ENCODE results near the gene DLGAP4.

DLGAP4 gene

GRCh38 chr20:36336954-36337704 is 31.0 kb downstream of the DLGAP4 start:
- Histone ChIP-seq H3K27me3 (ENCODE audit: control insufficient read depth, insufficient read depth, low read length) (peaks cover 18% of the 10 kb centered on the region), H3K9ac (ENCODE audit: low read depth, low read length) (no peak overlapping the region), H3K4me1 (ENCODE audit: control insufficient read depth, insufficient read depth, low read length) (peaks cover 33% of the 10 kb centered on the region)

GRCh38 chr20:36337886-36338285 is 31.7 kb downstream of the DLGAP4 start:
- H3K9ac ChIP-seq (ENCODE audit: low read depth, low read length) = no peak overlapping the region
- no peak overlapping the region for H3K4me3 ChIP-seq (ENCODE audit: low read depth, low read length)
- H3K27me3 ChIP-seq (ENCODE audit: control insufficient read depth, insufficient read depth, low read length) = peaks cover 17% of the 10 kb centered on the region
- H3K27ac ChIP-seq (ENCODE audit: low read depth, low read length) = no peak overlapping the region
- no peaks in the 10 kb centered on the region for H3K36me3 ChIP-seq (ENCODE audit: control insufficient read depth, insufficient read depth, low read length)
- no peaks in the 10 kb centered on the region for H3K9me3 ChIP-seq (ENCODE audit: control insufficient read depth, insufficient read depth, low read length)
- peaks cover 31% of the 10 kb centered on the region for H3K4me1 ChIP-seq (ENCODE audit: control insufficient read depth, insufficient read depth, low read length)

More at GRCh38 chr20:36336954-36337704, 31.0 kb downstream of the DLGAP4 start:
- no peak overlapping the region for H3K27ac ChIP-seq (ENCODE audit: low read depth, low read length)
- H3K9me3 ChIP-seq (ENCODE audit: control insufficient read depth, insufficient read depth, low read length) = no peaks in the 10 kb centered on the region
- H3K36me3 ChIP-seq (ENCODE audit: control insufficient read depth, insufficient read depth, low read length) = no peaks in the 10 kb centered on the region
- H3K4me3 ChIP-seq (ENCODE audit: low read depth, low read length) = no peak overlapping the region

DNA sequence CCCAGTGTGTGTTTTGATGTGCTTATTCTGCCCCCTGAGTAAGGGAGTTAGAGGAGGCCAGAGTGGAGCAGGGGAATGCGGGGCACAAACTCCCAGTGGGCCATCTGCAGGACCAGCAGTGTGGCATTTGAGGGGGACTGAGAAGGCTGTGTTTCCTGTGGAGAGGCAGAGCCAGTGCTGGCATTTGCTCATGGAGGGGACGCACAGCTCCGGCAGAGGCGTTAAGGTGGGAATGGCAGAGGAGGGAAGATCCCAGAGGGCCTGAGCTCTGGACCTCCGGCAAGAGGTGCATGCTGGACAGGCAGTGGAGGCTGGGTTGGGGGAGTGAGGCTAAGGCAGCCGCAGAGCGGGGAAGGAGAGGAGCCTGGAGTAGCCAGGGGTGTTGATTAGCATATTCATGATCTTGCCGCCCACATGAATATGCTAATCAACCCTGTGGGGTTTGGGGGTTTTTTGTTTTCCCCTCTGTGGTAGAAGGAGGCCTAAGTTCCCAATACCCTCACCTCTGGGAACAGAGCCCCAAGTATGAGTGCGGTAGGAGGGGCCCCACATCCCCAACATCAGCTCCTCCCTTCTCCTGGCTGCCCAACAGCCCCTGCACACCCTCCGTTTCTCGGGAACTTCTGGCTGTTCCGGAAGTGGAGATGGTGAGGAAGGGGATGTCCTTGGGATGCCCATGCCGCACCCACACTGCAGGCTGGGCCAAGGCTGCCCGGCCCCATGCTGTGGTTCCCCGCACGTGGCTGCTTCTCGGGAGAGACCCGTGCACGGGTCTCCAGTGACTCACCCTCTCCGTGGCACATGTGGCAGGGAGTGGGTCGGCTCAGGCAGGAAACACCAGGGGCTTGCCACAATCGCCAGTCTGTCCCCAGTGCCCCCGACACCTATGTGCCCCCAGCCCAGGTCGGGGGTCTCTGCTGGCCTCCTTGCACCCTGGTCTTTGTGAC is 33.8 kb downstream of the DLGAP4 start:
- H3K4me1 ChIP-seq (ENCODE audit: control insufficient read depth, insufficient read depth, low read length) = peaks cover 12% of the 10 kb centered on the region
- H3K4me3 ChIP-seq (ENCODE audit: low read depth, low read length) = no peak overlapping the region
- H3K27ac ChIP-seq (ENCODE audit: low read depth, low read length) = peak overlapping the region; percentile 32
- 0 out of 2 replicates have a peak, but pooled peaks cover 2% of the 10 kb centered on the region for H3K27me3 ChIP-seq (ENCODE audit: control insufficient read depth, insufficient read depth, low read length)
- no peak overlapping the region for H3K9ac ChIP-seq (ENCODE audit: low read depth, low read length)
- no peaks in the 10 kb centered on the region for H3K36me3 ChIP-seq (ENCODE audit: control insufficient read depth, insufficient read depth, low read length)
- H3K9me3 ChIP-seq (ENCODE audit: control insufficient read depth, insufficient read depth, low read length) = no peaks in the 10 kb centered on the region

DNA sequence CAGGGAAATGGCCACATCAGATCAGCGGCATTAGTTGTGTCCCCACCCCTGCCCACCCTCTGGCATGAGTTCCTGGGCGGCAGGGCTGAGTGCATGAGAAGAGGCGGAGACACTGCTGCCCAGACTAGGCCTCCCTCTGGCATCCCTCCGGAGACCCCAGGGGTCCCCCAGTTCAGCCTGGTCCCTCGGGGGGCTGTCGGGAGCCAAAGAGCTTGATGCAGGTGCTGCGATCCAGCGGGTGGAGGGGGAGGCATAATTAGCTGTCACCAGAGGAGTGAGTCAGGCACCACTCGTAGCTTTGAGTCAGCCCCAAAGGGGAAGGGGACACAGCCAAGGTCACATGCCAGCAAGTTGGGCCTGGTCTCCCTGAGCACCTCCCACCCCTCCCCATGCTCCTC is 34.5 kb downstream of the DLGAP4 start:
- H3K4me1 ChIP-seq (ENCODE audit: control insufficient read depth, insufficient read depth, low read length) = peaks cover 12% of the 10 kb centered on the region
- no peak overlapping the region for H3K9ac ChIP-seq (ENCODE audit: low read depth, low read length)
- no peaks in the 10 kb centered on the region for H3K36me3 ChIP-seq (ENCODE audit: control insufficient read depth, insufficient read depth, low read length)
- no peaks in the 10 kb centered on the region for H3K9me3 ChIP-seq (ENCODE audit: control insufficient read depth, insufficient read depth, low read length)
- no peak overlapping the region for H3K27ac ChIP-seq (ENCODE audit: low read depth, low read length)
- H3K4me3 ChIP-seq (ENCODE audit: low read depth, low read length) = no peak overlapping the region
- H3K27me3 ChIP-seq (ENCODE audit: control insufficient read depth, insufficient read depth, low read length) = no peaks in the 10 kb centered on the region

- Histone ChIP-seq H3K9ac (ENCODE audit: low read depth, low read length) (no peak overlapping the region), H3K9me3 (ENCODE audit: control insufficient read depth, insufficient read depth, low read length) (no peaks in the 10 kb centered on the region), H3K27ac (ENCODE audit: low read depth, low read length) (no peak overlapping the region), H3K4me3 (ENCODE audit: low read depth, low read length) (no peak overlapping the region), H3K27me3 (ENCODE audit: control insufficient read depth, insufficient read depth, low read length) (no peaks in the 10 kb centered on the region), H3K36me3 (ENCODE audit: control insufficient read depth, insufficient read depth, low read length) (no peaks in the 10 kb centered on the region), H3K4me1 (ENCODE audit: control insufficient read depth, insufficient read depth, low read length) (peaks cover 12% of the 10 kb centered on the region)
Measured at GRCh38 chr20:36341331-36342020, 35.3 kb downstream of the DLGAP4 start.

GRCh38 chr20:36342331-36343120 is 36.4 kb downstream of the DLGAP4 start:
- H3K36me3 ChIP-seq (ENCODE audit: control insufficient read depth, insufficient read depth, low read length) = no peaks in the 10 kb centered on the region

DNA sequence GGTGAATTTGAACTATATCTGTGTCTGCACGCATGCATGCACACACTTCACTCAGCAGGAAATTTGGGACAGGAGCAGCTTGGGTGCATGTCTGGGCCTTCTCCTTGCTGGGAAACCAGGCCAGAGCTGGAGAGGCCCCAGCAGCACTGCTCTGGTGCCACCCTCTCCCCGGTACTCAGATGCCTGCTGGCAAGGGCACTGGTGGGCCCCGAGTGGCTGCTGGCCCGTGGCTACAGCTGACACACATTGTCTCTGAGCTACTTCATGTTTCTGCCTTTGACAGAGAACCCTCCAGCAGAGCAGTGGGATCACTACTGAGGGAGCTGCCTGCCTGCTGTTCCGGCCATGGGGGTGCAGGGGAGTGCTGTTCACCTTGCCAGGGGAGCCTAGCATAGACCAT is 37.5 kb downstream of the DLGAP4 start:
- Histone ChIP-seq H3K9ac (ENCODE audit: low read depth, low read length) (no peak overlapping the region), H3K9me3 (ENCODE audit: control insufficient read depth, insufficient read depth, low read length) (no peaks in the 10 kb centered on the region), H3K4me1 (ENCODE audit: control insufficient read depth, insufficient read depth, low read length) (peaks cover 9% of the 10 kb centered on the region), H3K36me3 (ENCODE audit: control insufficient read depth, insufficient read depth, low read length) (no peaks in the 10 kb centered on the region), H3K27me3 (ENCODE audit: control insufficient read depth, insufficient read depth, low read length) (no peaks in the 10 kb centered on the region), H3K27ac (ENCODE audit: low read depth, low read length) (no peak overlapping the region), H3K4me3 (ENCODE audit: low read depth, low read length) (no peak overlapping the region)

More at GRCh38 chr20:36342331-36343120, 36.4 kb downstream of the DLGAP4 start:
- Histone ChIP-seq H3K27ac (ENCODE audit: low read depth, low read length) (no peak overlapping the region), H3K9ac (ENCODE audit: low read depth, low read length) (no peak overlapping the region), H3K9me3 (ENCODE audit: control insufficient read depth, insufficient read depth, low read length) (no peaks in the 10 kb centered on the region), H3K4me3 (ENCODE audit: low read depth, low read length) (no peak overlapping the region), H3K4me1 (ENCODE audit: control insufficient read depth, insufficient read depth, low read length) (peaks cover 9% of the 10 kb centered on the region), H3K27me3 (ENCODE audit: control insufficient read depth, insufficient read depth, low read length) (no peaks in the 10 kb centered on the region)

GRCh38 chr20:36344517-36345132 is 38.5 kb downstream of the DLGAP4 start:
- Histone ChIP-seq H3K9me3 (ENCODE audit: control insufficient read depth, insufficient read depth, low read length) (no peaks in the 10 kb centered on the region), H3K9ac (ENCODE audit: low read depth, low read length) (no peak overlapping the region), H3K4me3 (ENCODE audit: low read depth, low read length) (no peak overlapping the region), H3K27me3 (ENCODE audit: control insufficient read depth, insufficient read depth, low read length) (no peaks in the 10 kb centered on the region), H3K36me3 (ENCODE audit: control insufficient read depth, insufficient read depth, low read length) (no peaks in the 10 kb centered on the region), H3K4me1 (ENCODE audit: control insufficient read depth, insufficient read depth, low read length) (peaks cover 6% of the 10 kb centered on the region), H3K27ac (ENCODE audit: low read depth, low read length) (no peak overlapping the region)

DNA sequence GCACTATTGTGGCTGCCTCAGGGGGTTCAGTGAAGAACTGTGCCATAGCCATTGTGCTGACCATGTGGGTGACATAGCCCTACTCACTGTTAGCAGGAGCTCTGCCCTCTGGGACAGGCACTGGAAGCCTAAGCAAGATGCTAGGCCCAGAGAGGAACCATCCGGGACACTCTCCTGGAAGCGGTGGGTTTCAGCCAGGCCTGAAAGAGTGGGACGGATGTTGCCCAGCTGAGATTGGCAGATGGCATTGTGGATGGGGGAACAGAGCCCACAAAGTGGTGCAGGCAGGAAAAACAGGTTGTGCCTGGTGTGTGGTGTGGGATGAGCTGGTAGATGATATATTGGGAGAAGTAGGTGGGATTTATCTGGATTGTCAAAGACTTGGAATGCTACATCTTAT is 40.1 kb downstream of the DLGAP4 start:
- Histone ChIP-seq H3K27ac (ENCODE audit: low read depth, low read length) (no peak overlapping the region), H3K27me3 (ENCODE audit: control insufficient read depth, insufficient read depth, low read length) (no peaks in the 10 kb centered on the region), H3K9ac (ENCODE audit: low read depth, low read length) (no peak overlapping the region), H3K4me1 (ENCODE audit: control insufficient read depth, insufficient read depth, low read length) (no peaks in the 10 kb centered on the region), H3K36me3 (ENCODE audit: control insufficient read depth, insufficient read depth, low read length) (no peaks in the 10 kb centered on the region), H3K4me3 (ENCODE audit: low read depth, low read length) (no peak overlapping the region), H3K9me3 (ENCODE audit: control insufficient read depth, insufficient read depth, low read length) (no peaks in the 10 kb centered on the region)

Measured in HUES48 (cell line).